HG03460 (cell line): Measurements from ENCODE around the gene FBXW9.
"Not testable (repeated sequence)": the region's sequence is repeated elsewhere in the genome, so short reads cannot be mapped to it uniquely, and the experiment has no call there.

Source experiments
- ATAC-seq: cut with Tn5 transposase; IDR thresholded peaks from one replicate; pipeline ENCODE4 v1.9.1; 2021; ENCODE audit not compliant: unreplicated experiment

The FBXW9 gene

DNA sequence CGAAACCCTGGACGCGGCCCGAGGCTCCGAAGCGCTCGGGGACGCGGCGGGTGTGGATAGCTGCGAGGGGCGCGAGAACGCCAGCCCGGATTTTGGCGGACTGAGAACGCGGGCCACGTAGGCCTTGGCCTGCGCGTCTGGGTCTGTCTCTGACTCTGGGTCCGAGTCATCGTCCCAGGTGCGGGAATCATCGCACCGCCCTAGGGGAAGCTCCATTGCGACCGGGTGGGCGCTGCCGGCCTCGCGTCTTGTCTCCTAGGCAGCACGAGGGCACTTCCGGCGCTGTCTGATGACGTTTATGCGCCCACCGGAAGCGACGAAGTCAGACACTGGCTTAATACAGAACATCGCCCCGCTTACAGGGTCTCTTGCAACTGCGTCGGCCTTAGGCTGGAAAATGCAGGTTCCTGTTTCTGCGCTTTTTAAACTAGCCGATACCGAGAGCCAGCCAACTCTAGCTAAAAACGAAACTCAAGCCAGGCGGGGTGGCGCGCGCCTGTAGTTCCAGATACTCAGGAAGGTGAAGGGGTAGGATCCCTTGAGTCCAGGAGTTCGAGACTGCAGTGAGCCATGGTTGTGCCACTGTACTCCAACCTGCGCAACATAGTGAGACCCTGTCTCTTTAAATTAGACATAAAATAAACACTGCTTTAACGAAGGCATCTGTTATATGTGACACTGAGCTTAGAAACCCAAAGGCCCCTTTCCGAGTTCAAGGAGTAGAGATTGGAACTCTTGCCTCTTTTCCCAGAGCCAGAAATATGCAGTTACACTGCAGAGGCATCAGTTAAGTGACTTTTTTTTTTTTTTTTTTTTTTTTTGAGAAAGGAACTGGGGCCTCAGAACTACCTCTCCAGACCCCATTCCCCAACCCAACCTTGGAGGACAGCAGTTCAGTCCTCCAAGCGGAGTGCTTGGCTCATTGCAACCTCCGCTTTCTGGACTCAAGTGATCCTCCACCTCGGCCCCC is at the start of gene FBXW9:
FBXW9 (minus strand) TSS at position 266 of the 970 bp plus-strand sequence; CDS start at position 216, 50 bp downstream.
- ATAC-seq: peak; percentile 79

- ATAC-seq: no peak
Measured at GRCh38 chr19:12745166-12745897, 48.9 kb upstream of the FBXW9 start.

GRCh38 chr19:12737835-12738351 is 41.5 kb upstream of the FBXW9 start:
- no peak for ATAC-seq

- peak; percentile 67 for ATAC-seq
Measured at GRCh38 chr19:12736995-12737834, 40.8 kb upstream of the FBXW9 start, which contains the start of gene GET3. Gene GET3, plus strand, starts transcription at chr19:12737497. Its CDS starts 9 bp downstream, at chr19:12737506.

- ATAC-seq: no peak
Measured at GRCh38 chr19:12733369-12734214, 37.2 kb upstream of the FBXW9 start.

DNA sequence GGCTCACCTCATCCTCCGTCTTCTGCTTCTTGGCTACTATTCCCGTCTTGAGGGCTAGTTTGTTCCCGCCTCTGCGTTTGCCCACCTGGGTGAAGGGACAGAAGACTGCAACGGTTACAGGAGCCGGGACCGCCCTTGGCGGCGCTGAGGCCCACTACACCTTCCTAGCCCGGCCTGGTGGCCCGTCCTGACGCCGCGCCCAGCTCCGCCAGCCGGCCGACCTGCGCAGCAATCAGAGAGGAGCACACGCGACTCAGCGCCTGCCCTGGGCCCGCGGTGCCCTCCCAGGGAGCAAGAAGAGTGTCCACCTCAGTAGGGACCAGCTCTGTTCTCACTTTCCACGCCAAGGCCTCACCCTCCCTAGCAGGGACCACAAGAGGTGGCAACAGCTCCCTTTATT is 34.9 kb upstream of the FBXW9 start:
- no peak for ATAC-seq

- ATAC-seq: no peak
Measured at GRCh38 chr19:12730064-12730463, 33.6 kb upstream of the FBXW9 start.

DNA sequence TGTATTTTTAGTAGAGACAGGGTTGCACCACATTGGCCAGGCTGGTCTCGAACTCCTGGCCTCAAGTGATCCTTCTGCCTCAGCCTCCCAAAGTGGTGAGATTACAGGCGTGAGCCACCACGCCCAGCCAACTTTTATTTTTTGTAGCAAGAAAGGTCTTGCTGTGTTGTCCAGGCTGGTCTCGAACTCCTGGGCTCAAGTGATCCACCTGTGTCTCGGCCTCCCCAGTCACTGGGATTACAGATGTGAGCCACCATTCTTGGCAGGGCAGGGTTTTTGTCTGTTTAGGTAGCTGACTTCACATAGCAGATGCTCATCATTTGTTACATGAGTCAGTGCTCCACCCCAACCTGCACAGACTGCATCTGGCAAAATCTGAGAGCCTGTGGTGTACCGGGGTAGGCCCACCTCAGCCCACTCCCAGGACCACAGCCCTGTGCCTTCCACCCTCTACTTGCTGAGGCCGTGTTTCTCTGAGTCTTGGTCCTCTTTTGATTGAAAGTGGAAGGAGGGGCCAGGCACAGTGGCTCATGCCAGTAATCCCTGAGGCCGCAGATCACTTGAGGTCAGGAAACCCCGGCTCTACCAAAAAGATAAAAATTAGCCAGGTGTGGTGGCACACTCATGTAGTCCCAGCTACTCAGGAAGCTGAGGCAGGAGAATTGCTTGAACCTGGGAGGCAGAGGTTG is 31.5 kb upstream of the FBXW9 start:
- ATAC-seq: no peak

DNA sequence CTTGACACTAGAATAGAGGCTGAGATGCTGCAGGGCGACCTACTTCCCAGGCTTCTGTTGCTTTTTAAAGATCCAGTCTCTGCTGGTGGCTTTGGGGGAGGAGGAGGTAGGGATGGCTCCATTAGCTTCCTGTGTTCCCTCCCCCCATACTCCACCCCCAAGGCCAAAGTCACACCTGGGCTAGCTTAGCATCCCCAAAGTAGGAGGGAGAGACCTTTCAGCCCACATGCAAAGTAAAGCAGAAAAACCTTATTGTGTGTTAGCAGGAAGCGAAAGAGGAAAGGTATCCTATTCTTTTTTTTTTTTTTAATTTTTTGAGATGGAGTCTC is 30.5 kb upstream of the FBXW9 start:
- no peak for ATAC-seq

- ATAC-seq: not testable (repeated sequence)
Measured at GRCh38 chr19:12725612-12726011, 29.2 kb upstream of the FBXW9 start.

DNA sequence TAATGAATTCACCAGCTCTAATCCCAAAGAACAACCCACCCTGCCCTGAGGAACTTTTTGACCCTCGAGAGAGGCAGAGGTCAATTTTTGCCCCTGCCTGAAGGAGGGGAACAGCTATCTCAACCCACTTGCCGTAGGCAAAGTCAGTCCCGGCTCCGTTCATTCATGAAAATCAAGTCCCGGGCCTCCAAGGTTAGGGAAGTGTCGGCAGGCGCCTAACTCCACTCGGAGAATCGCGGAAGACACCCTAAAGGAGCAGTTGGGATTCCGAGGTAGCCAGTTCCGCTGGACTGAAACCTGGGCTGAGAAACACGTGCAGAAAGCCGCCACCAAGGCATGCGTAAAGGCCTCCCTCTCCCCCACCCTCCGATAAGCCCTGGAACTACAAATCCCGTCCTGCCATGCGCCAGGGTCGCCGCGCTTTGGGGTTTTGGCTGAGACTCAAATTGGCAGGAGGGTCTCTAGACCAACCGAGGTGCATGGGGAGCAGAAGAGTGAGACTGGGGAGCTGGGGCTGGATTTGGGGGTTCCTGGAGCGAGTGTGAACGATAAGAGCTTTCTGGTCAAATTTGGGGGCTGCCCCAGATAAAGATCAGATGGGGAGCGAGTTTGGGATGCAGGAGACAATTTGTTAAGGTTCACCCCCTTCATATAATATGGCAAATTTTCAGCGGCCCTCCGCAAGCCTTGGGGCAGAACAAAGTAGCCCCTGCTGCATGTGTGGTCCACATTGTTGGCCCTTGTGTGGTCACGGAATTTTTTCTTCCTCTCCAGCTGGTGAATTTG is 27.4 kb upstream of the FBXW9 start, which contains the start of gene TNPO2:
TNPO2 (minus strand) TSS at position 292 of the 786 bp plus-strand sequence. CDS start 2,955 bp downstream, outside the sequence.
- ATAC-seq: no peak

DNA sequence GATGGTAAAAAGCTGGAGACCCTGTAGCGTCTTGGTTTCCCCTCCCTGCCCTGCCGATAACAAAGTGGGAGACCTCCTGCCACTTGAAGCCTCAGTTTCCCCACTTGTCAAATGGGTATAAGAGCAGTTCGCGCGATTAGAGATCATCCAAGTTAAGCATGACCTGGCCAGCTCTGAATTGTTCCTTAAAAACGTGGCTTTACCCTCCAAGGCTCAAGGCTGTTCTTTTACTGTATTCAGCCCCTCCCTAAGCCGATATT is 26.9 kb upstream of the FBXW9 start:
- no peak for ATAC-seq

- ATAC-seq: peak; percentile 80
Measured at GRCh38 chr19:12722566-12723380, 26.3 kb upstream of the FBXW9 start.

DNA sequence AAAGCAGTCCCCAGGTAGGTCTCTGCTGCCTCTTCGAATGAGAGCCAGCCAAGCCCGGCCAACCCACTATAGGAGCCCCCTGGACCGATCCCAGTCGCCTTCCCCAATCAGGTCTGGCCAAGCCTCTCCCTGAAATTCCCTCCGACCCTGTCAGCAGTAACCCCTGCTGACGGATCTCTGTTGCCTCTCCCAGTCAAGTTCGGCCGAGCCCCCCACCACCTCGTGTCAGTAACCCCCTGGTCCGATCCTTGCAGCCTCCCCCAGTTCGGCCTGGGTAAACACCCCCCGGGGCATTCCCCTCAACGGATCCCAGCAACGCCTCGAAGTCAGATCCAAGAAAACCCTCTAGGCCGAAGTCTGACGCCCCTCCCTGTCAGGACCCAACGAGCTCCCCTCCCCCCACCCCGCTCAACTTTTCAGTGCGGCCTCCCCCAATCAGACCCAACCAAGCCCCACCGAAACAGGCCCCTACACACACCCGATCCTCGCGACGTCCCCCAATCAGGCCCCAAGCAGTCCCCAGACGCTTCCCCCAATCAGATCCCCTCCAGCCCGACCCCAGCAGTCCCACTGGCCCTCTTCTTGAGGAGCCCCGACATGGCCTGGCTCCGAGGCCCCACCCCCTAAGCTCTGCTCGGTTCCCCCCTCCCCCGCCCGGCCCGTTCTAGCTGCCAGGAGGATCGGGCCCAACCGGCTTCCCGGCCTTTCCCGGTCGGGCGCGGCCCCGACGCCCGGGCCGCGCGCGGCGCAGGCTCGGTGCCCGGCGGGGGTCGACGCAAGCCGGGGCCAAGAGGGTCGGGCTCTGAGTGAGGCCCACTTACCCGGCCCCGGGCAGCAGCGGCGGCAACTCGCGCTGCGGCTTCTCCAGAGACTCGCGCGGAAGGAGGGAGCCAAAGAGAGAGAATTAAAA is 25.5 kb upstream of the FBXW9 start:
- ATAC-seq: peak; percentile 32

- ATAC-seq: no peak
Measured at GRCh38 chr19:12720851-12721655, 24.6 kb upstream of the FBXW9 start.

- ATAC-seq: no peak
Measured at GRCh38 chr19:12720296-12720695, 23.9 kb upstream of the FBXW9 start.
